Stimulated activated CD4-positive, alpha-beta T cell treated with anti-CD3 and anti-CD28 coated beads, Interleukin-4, amount 100 ng/mL, for 4 hours (primary cell): ENCODE results near the gene TFF2.

Experiments
- DNase-seq, 2 experiments: peaks; one replicate each; pipeline ENCODE4 v3.0.0-alpha.2; 2020

The TFF2 gene

DNA sequence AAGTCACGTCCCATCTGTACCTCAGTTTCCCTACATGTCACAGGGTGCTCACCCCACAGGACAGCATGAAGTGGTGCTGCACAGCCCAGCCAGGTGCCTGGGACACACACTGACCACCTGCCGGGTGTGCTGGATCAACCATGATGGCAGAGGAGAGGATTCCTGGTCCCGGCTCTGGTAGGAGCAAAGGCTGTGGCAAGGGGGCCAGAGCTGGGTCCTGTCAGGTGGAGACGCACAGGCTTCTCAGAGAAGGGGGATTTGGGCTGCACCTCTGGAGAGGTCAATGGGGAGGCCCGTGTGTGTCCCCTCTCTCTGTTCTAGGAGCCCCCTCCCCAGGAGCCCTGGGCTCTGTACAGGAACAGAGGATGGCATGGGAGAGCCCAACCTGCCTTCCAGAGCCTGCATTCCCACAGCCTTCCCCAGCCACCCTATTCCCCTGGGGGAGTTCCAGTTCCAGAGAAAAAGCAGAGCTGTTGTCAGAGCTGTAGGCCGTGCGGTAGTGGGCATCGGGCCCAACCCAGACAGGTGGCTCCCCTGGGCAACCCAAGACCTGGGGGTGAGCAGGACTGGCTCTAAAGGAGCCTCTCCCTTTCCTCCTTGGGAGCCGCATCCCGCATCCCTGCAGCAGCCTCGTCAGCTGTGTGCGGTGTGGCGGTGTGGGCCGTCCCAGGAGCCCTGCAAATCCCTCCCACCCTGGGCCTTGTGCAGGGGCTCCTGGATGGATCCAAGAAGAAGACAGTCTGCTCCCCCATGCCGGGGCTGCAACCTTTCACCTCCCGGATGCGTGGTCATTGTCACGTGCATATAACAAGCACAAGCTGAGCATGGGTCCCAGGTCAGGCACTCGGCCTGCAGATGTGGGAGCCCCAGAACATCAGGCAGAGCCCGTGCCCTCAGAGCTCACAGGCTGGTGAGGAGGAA, 32.7 kb downstream of the TFF2 start:
- no peak for DNase-seq

DNA sequence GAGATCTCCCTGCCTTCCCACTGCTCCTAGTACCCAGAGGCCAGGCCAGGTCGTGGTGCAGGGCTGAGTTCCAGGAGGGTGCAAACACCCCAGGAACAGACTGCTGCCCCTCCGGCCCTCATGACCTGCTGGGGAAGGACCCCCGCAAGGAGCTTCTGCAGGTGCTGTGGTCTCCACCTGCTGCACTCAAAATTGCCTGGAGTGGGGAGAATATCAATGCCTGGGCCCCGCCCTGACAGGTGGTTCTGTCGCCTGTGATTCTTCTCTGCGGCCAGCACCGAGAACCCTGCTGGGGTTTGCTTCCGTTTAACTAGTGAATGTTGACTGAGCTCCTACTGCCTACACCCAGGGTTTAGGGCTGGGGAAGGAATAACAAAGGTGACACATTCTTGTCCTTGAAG, 33.5 kb downstream of the TFF2 start:
- DNase-seq, result no peak

DNA sequence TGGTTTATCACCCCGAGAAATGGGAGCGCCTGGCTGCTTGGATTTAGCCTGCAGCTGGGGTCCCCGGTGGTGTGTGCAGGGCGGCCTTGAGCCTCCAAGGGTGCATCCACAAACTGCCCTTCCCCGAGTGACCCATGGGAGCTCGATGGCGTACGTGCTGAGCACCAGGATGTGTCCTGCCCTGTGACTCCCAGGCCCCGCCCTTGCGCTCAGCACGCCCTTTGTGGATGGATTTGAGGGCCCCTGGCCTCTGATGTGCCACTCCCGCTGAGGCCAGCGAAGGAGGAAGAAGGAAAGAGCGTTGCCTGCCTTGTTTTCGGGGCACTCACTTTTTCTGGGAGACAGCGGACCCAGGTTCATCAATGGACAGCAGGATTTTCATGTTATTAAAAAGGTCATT, 33.9 kb downstream of the TFF2 start:
- DNase-seq, result no peak

DNA sequence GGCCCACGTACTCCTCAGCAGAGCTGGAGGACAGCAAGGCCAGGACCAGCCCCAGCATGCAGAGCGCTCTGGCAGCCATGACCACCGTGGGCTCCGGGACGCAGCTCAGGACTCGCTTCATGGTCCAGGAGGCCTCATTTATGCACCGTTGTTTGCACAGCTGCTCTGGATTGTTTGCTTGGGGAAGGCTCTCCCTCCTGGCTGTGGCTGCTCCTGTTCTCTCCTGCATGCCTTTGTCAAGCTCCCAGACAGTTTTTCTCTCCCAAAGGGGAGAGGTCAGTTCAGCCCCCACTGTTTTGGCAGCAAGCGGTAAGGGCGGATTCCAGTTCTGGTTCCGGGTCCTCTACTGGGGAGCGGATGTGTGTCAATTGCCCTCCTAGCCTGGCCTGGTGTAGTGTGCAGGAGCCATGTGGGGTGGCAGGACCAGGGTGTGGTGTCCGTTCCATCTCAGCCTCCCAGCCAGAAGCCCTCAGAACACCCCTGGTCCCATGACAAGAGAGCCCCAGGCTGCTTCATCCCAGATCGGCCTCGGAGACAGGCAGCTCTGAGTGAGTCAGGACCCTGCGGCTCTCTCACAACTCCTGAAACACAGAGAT, 35.4 kb downstream of the TFF2 start, which contains the start of gene TFF3:
TSS of gene TFF3 (minus strand) at position 114 of the 596 bp plus-strand sequence. CDS start at position 79, 35 bp downstream.
- DNase-seq, result no peak

DNA sequence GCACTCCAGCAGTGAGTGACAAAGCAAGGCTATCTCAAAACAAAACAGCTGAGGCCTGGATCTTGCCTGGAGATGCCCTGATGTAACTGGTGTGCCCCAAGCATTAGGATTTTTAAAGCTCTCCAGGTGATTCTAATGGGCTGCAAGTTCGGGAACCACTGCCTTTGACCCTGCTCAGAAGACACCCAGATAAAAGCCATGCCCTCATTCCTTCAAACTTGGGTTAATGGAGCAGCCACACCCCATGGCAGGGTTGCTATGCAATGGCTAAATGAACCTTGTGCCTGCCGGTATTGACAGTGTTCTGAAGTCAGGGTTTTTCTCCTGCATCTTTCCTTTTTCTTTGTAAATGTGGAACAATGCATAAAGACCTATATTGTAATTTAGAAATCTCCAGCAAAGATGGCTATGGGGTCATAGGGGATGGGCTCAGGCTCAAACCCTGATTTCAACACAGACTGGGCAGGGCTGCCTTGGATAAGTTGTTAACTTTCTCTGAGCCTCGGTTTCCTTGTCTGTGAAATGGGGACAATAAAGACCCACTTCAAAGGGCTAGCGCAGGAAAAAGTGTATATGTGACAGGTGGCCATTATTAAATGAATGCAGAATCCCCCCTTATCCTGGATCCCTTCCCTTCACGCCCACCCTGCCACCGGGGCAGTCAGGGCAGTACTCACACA, 36.0 kb downstream of the TFF2 start:
- DNase-seq, result no peak

DNA sequence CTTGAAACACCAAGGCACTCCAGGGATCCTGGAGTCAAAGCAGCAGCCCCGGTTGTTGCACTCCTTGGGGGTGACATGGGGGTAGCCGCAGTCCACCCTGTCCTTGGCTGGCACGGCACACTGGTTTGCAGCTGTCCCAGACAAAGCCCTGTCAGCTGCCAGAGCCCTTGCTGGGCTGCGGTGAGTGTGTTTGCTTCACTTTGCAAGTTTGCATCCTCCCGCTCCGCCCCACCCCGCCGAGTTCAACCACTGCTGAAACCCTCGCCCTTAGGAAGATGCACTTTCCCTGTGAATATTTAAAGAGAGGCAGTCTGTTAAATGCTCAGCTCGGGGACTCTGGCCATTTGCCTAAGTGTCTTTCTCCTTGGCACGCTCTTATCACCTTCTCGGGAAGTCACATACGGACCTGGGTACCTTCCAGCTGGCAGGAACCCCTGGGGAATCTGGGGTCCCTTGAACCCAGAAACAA, 37.3 kb downstream of the TFF2 start:
- DNase-seq, result no peak

DNA sequence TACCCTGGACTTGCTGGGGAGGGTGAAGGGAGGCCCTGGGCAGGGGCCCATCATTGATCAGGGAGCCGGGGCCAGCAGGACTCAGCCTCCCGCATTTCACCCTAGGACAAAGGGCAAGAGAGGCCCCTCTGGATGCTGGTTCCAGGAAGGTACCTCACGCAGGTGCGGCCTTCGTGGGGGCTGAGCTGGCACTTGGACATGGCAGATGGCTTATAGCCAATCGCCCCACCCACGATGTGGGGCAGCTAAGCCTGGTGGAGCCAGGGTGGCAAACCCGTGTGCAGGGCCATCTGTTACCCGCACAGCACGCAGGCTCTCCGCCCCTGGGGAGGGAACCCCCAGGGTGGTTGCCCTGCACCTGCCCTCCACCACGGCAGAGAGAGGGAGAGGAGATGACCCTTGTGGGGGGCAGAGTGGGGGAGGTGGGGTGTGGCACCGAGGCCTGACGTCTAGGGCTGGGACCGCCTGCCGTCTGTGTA, 38.1 kb downstream of the TFF2 start:
- no peak for DNase-seq

DNA sequence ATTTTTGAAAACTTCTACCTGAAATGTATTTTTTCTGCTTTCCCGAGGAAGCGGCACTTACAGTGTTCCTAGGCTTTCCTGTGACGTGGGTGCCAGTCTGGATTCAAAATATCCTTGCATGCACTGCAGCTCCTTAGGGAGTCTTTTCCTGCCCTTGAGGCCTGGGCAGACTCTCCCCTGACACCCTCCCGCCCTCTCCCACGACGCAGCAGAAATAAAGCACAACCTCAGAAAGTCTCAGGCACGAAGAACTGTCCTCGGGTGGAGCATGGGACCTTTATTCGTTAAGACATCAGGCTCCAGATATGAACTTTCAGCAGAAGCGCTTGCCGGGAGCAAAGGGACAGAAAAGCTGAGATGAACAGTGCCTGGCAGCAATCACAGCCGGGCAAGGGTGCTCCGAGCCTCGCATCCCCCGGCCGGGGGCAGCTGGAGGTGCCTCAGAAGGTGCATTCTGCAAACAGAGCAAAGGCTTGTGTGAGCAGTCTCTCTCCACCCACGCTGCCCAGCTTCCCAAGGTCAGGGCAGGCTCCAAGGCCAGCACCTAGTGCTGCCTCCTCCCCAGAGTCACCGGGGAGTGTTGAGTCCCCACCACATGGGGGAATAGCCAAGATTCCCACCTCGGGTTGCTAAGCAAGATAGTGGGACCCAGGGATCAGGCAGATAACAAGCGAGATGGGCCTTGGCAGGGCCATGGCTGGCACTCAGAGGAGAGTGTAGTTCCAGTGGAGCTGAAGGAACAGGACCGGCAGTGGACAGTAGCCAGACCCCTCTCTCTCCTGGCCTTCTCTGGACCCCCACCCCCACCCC, 38.8 kb downstream of the TFF2 start:
- no peak for DNase-seq

DNA sequence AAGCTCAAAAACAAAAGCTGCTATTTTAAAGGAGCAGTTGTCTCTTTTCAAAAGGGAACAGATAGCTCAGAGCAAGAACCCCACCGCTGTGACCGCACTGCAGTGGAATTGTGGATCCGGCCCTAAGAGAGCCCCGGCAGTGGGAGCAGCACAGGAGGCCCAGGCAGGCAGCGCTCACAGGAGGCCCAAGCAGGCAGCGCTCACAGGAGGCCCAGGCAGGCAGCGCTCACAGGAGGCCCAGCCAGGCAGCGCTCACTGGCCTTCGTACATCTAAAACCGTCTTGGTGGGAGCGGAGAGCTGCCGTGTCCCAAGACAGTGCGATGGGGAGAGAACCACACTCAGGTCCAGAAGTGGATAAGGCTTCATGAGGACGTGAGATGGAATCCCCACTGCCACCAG, 39.6 kb downstream of the TFF2 start:
- DNase-seq, result no peak

DNA sequence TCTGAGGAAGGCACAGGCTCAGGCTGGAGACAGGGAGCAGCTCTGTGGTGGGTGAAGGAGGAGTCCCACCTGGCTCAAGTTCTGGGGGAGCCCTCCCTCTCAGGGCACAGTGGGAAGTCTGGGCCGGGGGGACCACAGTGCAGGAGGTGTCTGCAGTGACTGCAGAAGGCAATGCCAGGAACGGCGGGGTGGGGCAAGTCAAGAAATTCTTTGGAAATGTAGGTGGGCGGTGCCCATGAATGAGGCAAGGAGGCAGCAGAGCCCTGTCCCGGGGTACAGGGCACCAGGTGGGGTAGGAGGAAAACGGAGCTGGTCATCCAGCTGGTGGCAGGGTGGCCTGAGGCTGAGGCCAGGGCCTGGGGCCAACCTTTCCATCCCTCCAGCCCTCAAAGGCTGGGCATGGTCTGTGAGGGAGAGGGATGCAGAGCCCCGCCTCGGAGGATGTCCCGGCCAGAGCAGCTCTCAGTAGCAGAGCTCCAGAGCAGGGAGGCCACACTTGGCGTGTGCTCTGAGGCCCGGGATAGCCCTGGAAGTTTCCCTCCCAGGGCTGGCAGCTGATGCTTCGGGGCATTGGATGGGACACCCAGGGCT, 40.3 kb downstream of the TFF2 start:
- no peak for DNase-seq

DNA sequence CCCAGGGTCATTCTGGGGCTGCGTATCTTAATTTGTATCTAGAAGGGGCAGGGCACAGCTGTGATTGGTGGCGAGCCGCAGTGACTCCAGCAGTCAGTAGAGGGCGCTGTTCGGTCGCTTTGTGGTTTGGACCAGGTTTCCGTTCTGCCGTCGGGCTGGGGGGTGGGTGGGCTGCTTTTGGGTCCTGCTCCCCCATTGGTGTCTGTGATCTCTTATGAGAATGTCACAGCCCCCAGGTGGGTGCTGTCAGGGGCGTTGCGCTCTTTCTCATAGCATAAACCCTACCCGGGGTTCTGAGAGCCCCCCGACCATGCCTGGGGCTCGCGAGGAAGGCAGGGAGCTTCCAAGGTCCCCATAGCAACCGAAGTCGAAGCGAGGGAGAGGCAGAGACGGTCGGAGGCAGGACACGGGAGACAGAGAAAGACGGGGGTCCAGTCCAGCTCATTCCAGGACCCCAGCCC, 41.0 kb downstream of the TFF2 start:
- DNase-seq, result peak; percentile 38 to 66

DNA sequence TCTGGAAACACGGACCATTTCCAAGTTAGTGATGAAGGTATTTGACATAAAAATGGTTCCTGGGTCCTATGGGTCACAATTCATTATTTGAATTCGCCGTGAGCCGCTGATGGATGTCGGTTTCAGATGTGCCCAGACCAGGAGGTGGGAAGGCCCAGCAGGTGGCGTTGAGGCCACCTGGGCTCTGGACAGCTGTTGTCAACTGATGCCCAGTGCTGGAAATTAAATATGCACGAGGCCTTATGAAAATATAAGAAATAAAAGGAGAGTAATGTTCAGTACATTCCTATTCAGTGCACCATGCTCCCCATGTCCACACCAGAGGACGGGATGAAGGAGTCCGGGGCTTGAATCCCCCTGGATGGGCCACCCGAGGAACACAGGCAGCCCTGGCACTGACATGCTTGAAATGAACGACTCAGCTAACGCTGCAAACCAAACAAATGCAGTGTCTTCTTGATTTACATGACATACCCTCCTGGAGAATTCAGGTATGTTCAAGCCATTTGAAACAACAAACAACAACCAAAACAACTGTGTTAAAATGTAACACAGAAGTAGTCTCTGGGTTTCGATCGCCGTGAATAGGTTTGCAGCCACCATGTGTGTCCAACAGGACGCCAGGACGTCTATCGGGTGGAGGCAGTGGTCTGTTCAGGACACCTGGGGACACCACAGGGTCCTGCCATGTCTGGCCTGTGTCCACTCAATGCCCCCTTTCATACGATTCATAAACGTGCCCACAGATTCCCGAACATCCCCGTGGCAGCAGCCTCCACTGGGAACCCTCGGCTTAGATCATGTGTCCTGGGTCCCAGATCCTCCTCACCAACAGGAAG, 41.7 kb downstream of the TFF2 start:
- no peak for DNase-seq

DNA sequence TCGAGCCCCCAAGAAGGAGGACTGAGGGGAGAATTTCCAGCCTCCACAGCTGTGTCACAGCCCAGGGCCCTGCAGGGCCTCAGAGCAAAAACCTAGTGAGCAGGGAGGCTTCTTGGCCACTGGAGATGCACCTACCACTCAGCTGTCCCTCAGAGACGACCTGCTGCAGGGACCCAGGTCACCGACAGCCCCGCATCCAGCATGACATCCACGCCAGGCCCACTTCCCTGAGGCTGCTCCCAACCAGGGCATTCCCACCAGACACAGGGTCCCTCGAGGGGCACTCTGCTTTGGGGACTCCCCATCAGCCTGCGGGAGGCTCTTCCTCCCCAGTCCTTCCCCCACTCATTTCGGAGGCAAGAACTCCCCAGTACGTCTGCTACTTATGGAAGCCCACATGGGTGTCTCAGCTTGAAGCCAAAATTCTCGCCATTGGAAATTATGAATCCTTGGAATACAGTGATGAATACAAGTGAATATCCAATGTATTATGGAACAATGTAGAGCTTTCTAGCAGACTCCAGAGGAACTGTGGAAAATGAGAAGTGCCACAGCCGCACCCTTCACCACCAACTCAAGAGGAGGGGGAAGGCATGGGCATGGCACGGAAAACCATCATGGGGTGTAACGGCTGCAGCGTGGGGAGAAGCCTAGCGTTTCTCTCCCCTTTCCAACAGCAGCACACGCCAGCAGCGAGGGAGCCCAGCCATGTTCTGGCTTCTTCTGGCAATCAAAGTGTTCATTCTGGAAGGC, 42.5 kb downstream of the TFF2 start:
- DNase-seq, result no peak

DNA sequence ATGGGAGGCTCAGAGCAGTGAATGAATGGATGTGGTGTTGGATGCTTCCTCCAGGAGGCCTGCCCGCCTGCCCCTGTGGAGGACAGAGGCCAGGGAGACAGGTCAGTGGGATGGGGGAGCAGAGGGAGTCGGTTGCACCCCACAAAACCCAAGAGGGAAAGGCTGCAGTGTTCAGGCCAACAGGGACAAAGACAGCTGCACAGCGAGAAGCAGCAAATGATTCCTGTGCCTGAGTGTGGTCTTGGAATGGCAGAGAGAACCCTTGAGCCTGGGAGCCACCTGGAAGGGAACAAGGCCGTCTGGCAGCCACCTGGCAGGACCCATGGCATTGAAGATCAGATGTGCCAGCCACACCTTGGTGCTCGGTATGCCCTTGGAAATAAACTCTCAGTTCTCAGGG, 43.7 kb downstream of the TFF2 start:
- no peak for DNase-seq

DNA sequence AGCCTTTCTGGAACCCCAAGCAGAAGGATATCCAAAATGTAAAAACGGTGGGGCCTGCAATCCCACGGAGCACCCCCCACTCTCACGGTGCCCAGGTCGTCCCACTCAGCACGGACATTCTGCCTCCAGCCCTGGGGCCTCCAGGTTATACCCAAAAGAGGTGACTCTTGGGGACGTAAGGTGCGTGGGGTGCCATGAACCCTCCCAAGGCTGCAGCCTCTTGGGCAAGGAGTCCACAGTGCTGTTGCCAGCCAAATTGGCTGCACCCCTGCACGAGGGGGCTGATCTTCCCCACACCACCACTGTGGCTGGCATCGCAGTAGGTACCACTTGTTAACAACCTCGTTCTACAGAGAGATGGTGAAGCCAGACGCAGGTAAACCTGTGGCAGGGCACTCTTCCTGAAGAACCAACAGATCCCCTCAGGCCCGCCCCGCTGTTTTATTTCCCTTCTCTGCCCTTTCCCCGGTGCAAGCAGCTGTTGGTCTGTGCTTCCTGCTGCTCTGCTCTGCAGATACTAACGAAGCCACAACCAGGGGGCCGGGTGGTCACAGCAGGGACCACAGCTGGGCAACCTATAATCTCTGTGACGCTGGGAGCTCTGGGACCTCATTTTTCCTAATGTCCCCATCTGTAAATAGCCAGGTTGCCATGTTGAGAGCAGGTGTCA, 44.3 kb downstream of the TFF2 start:
- DNase-seq, result no peak

DNA sequence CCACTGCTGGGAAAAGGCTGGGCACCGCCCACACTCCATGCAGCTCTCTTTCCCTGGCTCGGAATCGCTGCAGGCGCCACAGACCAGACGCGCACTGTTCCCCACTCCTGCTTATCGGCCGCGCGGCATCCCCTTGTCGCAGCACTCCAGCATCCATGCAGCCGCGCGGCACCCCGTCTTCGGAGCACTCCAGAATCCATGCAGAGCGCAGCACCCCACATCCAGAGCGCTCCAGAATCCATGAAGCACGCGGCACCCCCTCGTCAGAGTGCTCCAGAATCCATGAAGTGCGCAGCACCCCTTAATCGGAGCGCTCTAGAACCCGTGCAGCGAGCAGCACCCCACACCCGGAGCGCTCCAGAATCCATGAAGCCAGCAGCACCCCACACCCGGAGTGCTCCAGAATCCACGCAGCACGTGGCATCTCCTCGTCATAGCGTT, 45.1 kb downstream of the TFF2 start:
- no peak for DNase-seq

DNA sequence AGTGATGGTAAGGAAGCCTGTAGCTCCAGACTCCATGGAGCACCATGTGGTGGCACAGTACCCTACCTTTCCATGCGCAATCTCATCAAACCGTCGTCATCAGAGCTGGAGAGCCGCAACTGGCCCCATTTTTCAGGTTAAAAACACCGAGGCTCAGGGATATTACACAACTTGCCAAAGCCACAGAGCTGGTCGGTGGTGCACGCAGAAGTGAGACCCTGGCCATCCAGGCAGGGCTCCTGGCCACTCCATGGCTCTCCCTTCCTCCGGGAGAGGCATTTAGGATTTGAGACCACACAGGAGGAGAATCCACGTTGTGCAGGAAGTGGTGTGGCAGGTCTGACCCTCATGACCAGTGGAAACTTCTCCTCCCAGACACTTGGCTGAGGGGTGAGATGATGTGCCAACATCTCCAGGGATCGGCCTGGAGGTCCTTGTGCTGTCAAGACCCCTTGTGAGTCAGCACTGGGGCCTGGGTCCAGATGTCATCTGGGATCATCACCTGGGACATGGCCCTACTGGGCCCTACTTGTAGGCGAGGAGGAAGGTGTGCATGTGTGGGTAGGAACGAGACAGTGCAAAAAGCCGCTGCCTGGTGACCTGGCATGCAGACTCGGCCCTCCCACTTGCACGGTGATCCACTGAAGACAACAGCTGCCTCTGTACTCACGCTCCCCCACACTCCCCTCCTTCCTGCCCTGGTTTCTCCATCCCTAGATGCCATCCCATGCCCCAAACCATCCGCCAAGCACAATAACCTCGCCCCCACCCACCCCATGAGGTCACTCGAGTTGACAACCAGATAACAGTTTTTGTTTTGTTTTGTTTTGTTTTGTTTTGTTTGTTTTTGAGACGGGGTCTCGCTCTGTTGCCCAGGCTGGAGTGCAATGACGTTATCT, 46.0 kb downstream of the TFF2 start:
- no peak for DNase-seq

DNA sequence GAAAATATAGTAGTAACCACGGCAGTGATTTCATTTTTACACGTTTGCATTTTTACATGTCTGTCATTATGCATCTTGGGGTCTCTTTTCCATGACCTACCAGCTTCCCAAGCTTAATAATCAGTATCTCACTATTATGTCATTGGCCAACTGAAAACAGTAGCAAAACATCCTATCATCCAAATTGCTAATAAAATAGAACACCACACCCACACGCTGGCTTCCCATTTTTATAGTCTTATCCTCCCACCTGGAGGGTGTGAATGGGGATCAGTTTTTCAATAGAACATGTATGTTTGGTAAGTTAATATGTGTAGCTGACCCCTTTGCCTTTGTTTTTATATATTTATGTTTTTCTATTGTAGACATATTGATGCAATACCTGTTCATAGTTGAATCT, 47.4 kb downstream of the TFF2 start:
- no peak for DNase-seq

DNA sequence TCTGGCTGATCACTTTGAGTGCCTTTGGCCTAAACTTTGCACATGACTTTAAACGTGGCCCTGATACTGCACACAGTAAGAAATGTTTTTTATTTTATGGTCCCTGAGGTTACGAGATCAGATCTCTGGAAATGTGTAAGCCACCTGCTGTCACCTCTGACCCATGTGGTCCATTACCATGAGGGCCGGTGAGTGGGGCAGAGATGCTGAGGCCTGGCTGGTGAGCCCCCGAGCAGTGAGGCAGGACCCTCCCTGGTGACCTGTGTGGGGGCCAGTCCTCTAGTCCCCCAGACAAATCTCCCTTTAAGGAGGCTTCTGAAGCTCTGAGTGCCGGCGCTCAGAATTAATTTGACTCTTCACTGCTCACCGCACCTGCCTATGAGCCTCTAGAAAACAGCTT, 48.0 kb downstream of the TFF2 start:
- DNase-seq, result no peak
